Loucy (cell line): ENCODE measurements around the gene SPAG6.

Experiments used
- H2AFZ ChIP-seq: fragments of 200-600 bp; sonication (generic); 2 replicates; pipeline ENCODE4 v1.6.0; 2016; ENCODE audit warnings: antibody characterized with exemption, mild to moderate bottlenecking, low read length, moderate library complexity
- H3F3A ChIP-seq: fragments of 200-600 bp; 2 replicates; pipeline ENCODE4 v1.6.0; 2016; ENCODE audit warnings: antibody characterized with exemption, low read depth, mild to moderate bottlenecking
- H3K27me3 ChIP-seq: fragments of 200-600 bp; sonication (generic); 2 replicates; pipeline ENCODE4 v1.6.1; 2014; ENCODE audit warnings: low read length, mild to moderate bottlenecking; ENCODE audit not compliant: insufficient read depth, poor library complexity, severe bottlenecking
- H3K36me3 ChIP-seq: fragments of 200-600 bp; sonication (generic); 2 replicates; pipeline ENCODE4 v1.6.1; 2016; ENCODE audit warnings: low read length; ENCODE audit not compliant: insufficient read depth
- H3K4me1 ChIP-seq: fragments of 200-600 bp; sonication (generic); 2 replicates; pipeline ENCODE4 v1.5.1; 2014; ENCODE audit warnings: low read length, mild to moderate bottlenecking; ENCODE audit not compliant: insufficient read depth, poor library complexity, severe bottlenecking
- H3K4me2 ChIP-seq: fragments of 200-600 bp; sonication (generic); 2 replicates; pipeline ENCODE4 v1.6.0; 2014; ENCODE audit warnings: antibody characterized with exemption, low read length, low read depth, mild to moderate bottlenecking; ENCODE audit not compliant: poor library complexity, severe bottlenecking
- H3K4me3 ChIP-seq: fragments of 200-600 bp; sonication (generic); 2 replicates; pipeline ENCODE4 v1.5.1; 2014; ENCODE audit warnings: low read length, mild to moderate bottlenecking, mixed read lengths; ENCODE audit not compliant: poor library complexity, severe bottlenecking
- H3K79me2 ChIP-seq: fragments of 200-600 bp; sonication (generic); 2 replicates; pipeline ENCODE4 v1.6.1; 2014; ENCODE audit warnings: low read length; ENCODE audit not compliant: insufficient read depth
- H3K9ac ChIP-seq: fragments of 200-600 bp; sonication (generic); 2 replicates; pipeline ENCODE4 v1.6.0; 2014; ENCODE audit warnings: mild to moderate bottlenecking, low read depth, low read length, moderate library complexity; ENCODE audit not compliant: poor library complexity, severe bottlenecking
- H3K9me2 ChIP-seq: fragments of 200-600 bp; sonication (generic); replicated peaks from 2 replicates; pipeline ENCODE4 v1.6.1; 2016; ENCODE audit warnings: low read depth, low read length, mixed read lengths
- H3K9me3 ChIP-seq: fragments of 200-600 bp; sonication (generic); 2 replicates; pipeline ENCODE4 v1.6.1; 2014; ENCODE audit warnings: mild to moderate bottlenecking, antibody characterized with exemption, low read length, low read depth; ENCODE audit not compliant: insufficient read depth
- H4K20me1 ChIP-seq: fragments of 200-600 bp; sonication (generic); 2 replicates; pipeline ENCODE4 v1.6.0; 2014; ENCODE audit warnings: antibody characterized with exemption, low read length, mild to moderate bottlenecking; ENCODE audit not compliant: insufficient read depth, poor library complexity, severe bottlenecking
- CTCF ChIP-seq: fragments of 200-600 bp; sonication (generic); conservative IDR thresholded peaks from 2 replicates; pipeline ENCODE4 v1.5.1; 2014; ENCODE audit warnings: mild to moderate bottlenecking, antibody characterized with exemption, low read length
- EZH2phosphoT487 ChIP-seq: fragments of 200-600 bp; IDR thresholded peaks from 2 replicates; pipeline ENCODE4 v1.6.1; 2018; ENCODE audit warnings: antibody characterized with exemption, mild to moderate bottlenecking, moderate library complexity, borderline replicate concordance

SPAG6 gene

GRCh38 chr10:22342421-22342820 lies 2.9 kb upstream of the SPAG6 start:
- no peaks in the 10 kb centered on the region for H3K27me3 ChIP-seq
- H3K9ac ChIP-seq: peak overlapping the region; percentile 90
- H3F3A ChIP-seq: peaks cover 3% of the 10 kb centered on the region; the same call in 1 of the 2 replicates
- no peaks in the 10 kb centered on the region for H4K20me1 ChIP-seq
- H3K4me3 ChIP-seq: peak overlapping the region; percentile 76
- no peak for TF ChIP-seq EZH2phosphoT487
- TF ChIP-seq CTCF: no peak
- H3K9me2 ChIP-seq: no peaks in the 10 kb centered on the region
- H3K4me1 ChIP-seq: peaks cover 48% of the 10 kb centered on the region
- no peaks in the 10 kb centered on the region for H3K36me3 ChIP-seq
- peaks cover 38% of the 10 kb centered on the region for H3K79me2 ChIP-seq
- peak overlapping the region; percentile 73 for H3K4me2 ChIP-seq
- no peak overlapping the region for H2AFZ ChIP-seq
- no peaks in the 10 kb centered on the region for H3K9me3 ChIP-seq

- Histone ChIP-seq H3K9ac (peak overlapping the region; percentile 90), H3K4me2 (peak overlapping the region; percentile 73), H3K79me2 (peaks cover 28% of the 10 kb centered on the region), H3K36me3 (no peaks in the 10 kb centered on the region), H4K20me1 (no peaks in the 10 kb centered on the region), H3K9me3 (no peaks in the 10 kb centered on the region), H3K4me1 (peaks cover 42% of the 10 kb centered on the region), H2AFZ (no peak overlapping the region), H3F3A (peaks cover 3% of the 10 kb centered on the region; the same call in 1 of the 2 replicates), H3K4me3 (peak overlapping the region; percentile 47), H3K27me3 (no peaks in the 10 kb centered on the region), H3K9me2 (no peaks in the 10 kb centered on the region)
- TF ChIP-seq CTCF: no peak
- no peak for TF ChIP-seq EZH2phosphoT487
These were observed 1.6 kb upstream of the SPAG6 start for GRCh38 chr10:22343731-22344130.

GRCh38 chr10:22344249-22344648 lies 1.0 kb upstream of the SPAG6 start:
- Histone ChIP-seq H3K4me2 (peak overlapping the region; percentile 73), H3K4me1 (peaks cover 37% of the 10 kb centered on the region), H3K4me3 (peak overlapping the region; percentile 47), H3K27me3 (no peaks in the 10 kb centered on the region), H3K9me2 (no peaks in the 10 kb centered on the region), H3K9ac (peak overlapping the region; percentile 90), H3K9me3 (no peaks in the 10 kb centered on the region), H4K20me1 (no peaks in the 10 kb centered on the region), H3F3A (peaks cover 3% of the 10 kb centered on the region; the same call in 1 of the 2 replicates), H2AFZ (no peak overlapping the region), H3K79me2 (peaks cover 23% of the 10 kb centered on the region), H3K36me3 (no peaks in the 10 kb centered on the region)
- TF ChIP-seq EZH2phosphoT487: no peak
- no peak for TF ChIP-seq CTCF
